Calu3 (cell line): Measurements from ENCODE around the gene SIRPA. TPM values are rescaled to one million over a fixed set of nuclear protein-coding genes. Genes with fewer than 3 reads are reported as not detected.

Source experiments
- BruUV-seq: library from RNA; stranded (reverse); fragments of 400-500 nt; replicated peaks from 2 replicates; lab custom pipeline; 2021; lab: Mats Ljungman, UMichigan
- CTCF ChIA-PET: fragments of 300-600 bp; sonication (Branson Sonifier 250); formaldehyde crosslinking; loops from one replicate; lab custom pipeline; 2022; ENCODE audit warnings: antibody characterized with exemption; lab: Charles Lee
- DNase-seq: peaks from one replicate; pipeline ENCODE4 v3.0.0; 2022
- H3K27ac Mint-ChIP-seq: one replicate; pipeline ENCODE4 v1.8.0; 2022; ENCODE audit warnings: mixed read lengths; ENCODE audit not compliant: unreplicated experiment
- H3K27me3 Mint-ChIP-seq: one replicate; pipeline ENCODE4 v1.8.0; 2022; ENCODE audit warnings: mixed read lengths; ENCODE audit not compliant: unreplicated experiment
- H3K36me3 Mint-ChIP-seq: one replicate; pipeline ENCODE4 v1.8.0; 2022; ENCODE audit warnings: mild to moderate bottlenecking, moderate library complexity, mixed read lengths; ENCODE audit not compliant: insufficient read depth, unreplicated experiment
- H3K4me1 Mint-ChIP-seq: one replicate; pipeline ENCODE4 v1.8.0; 2022; ENCODE audit warnings: mild to moderate bottlenecking, low read depth, mixed read lengths; ENCODE audit not compliant: unreplicated experiment
- H3K4me3 Mint-ChIP-seq: one replicate; pipeline ENCODE4 v1.8.0; 2022; ENCODE audit warnings: mild to moderate bottlenecking, low read depth, moderate library complexity, mixed read lengths; ENCODE audit not compliant: unreplicated experiment
- H3K9me3 Mint-ChIP-seq: one replicate; pipeline ENCODE4 v1.8.0; 2022; ENCODE audit warnings: low read depth, mixed read lengths; ENCODE audit not compliant: unreplicated experiment
- CTCF ChIP-seq: fragments of 200-600 bp; IDR thresholded peaks from one replicate; pipeline ENCODE4 v1.8.0; 2022; ENCODE audit warnings: antibody characterized with exemption; ENCODE audit not compliant: unreplicated experiment
- intact Hi-C: fragments of 100-400 bp; cut with micrococcal nuclease; formaldehyde crosslinking; loops from one replicate; pipeline ENCODE4 v1.10.0; 2022; ENCODE audit not compliant: unreplicated experiment
- total RNA-seq: library from RNA; stranded (reverse); gene quantifications from 2 replicates; pipeline ENCODE4 v1.2.3, GENCODE V29; 2022

SIRPA gene
- total RNA-seq, 1 experiment from 2014 or later: 24.0 TPM

GRCh38 chr20:1895674-1896483 lies 672 bp downstream of the SIRPA start:
- H3K4me3 Mint-ChIP-seq: peak overlapping the region; percentile 87
- H3K36me3 Mint-ChIP-seq: peaks cover 31% of the 10 kb centered on the region
- no peak for TF ChIP-seq CTCF
- BruUV-seq: TSS peak; percentile 24
- no peaks in the 10 kb centered on the region for H3K9me3 Mint-ChIP-seq
- intact Hi-C loops: loop anchor here (5.0 kb wide), 1 partner anchor 94 kb away; no protein-coding TSS in a partner anchor
- H3K27me3 Mint-ChIP-seq: no peaks in the 10 kb centered on the region
- H3K27ac Mint-ChIP-seq: peak overlapping the region; percentile 80
- H3K4me1 Mint-ChIP-seq: peaks cover 51% of the 10 kb centered on the region
- peak; percentile 34 for DNase-seq
- CTCF ChIA-PET: interaction anchor here (0.5 to 0.8 kb wide), 4 partner anchors 52 to 278 kb away, joined by 3 to 12 read pairs (median 8); no protein-coding TSS in a partner anchor

GRCh38 chr20:1896484-1897258 lies 1.5 kb downstream of the SIRPA start:
- no peak for TF ChIP-seq CTCF
- peak overlapping the region; percentile 80 for H3K27ac Mint-ChIP-seq
- peaks cover 51% of the 10 kb centered on the region for H3K4me1 Mint-ChIP-seq
- BruUV-seq: TSS peak; percentile 16
- intact Hi-C loops: loop anchor here (5.0 kb wide), 1 partner anchor 94 kb away; no protein-coding TSS in a partner anchor
- no peak for DNase-seq
- H3K36me3 Mint-ChIP-seq: peaks cover 31% of the 10 kb centered on the region
- no peaks in the 10 kb centered on the region for H3K27me3 Mint-ChIP-seq
- CTCF ChIA-PET: interaction anchor here (0.5 to 0.8 kb wide), 5 partner anchors 51 to 278 kb away, joined by 3 to 12 read pairs (median 6); no protein-coding TSS in a partner anchor
- H3K9me3 Mint-ChIP-seq: no peaks in the 10 kb centered on the region
- peak overlapping the region; percentile 87 for H3K4me3 Mint-ChIP-seq

- H3K4me3 Mint-ChIP-seq: peak overlapping the region; percentile 87
- CTCF ChIA-PET: interaction anchor here (0.7 kb wide), 1 partner anchor 65 kb away, joined by 3 read pairs; no protein-coding TSS in a partner anchor
- TF ChIP-seq CTCF: no peak
- no peak for DNase-seq
- intact Hi-C loops: loop anchor here (5.0 kb wide), 1 partner anchor 95 kb away; no protein-coding TSS in a partner anchor
- H3K27me3 Mint-ChIP-seq: no peaks in the 10 kb centered on the region
- BruUV-seq: no TSS peak
- H3K36me3 Mint-ChIP-seq: peaks cover 31% of the 10 kb centered on the region
- no peaks in the 10 kb centered on the region for H3K9me3 Mint-ChIP-seq
- H3K4me1 Mint-ChIP-seq: peaks cover 44% of the 10 kb centered on the region
- no peak overlapping the region for H3K27ac Mint-ChIP-seq
Measured at GRCh38 chr20:1897541-1897940, 2.3 kb downstream of the SIRPA start.

DNA sequence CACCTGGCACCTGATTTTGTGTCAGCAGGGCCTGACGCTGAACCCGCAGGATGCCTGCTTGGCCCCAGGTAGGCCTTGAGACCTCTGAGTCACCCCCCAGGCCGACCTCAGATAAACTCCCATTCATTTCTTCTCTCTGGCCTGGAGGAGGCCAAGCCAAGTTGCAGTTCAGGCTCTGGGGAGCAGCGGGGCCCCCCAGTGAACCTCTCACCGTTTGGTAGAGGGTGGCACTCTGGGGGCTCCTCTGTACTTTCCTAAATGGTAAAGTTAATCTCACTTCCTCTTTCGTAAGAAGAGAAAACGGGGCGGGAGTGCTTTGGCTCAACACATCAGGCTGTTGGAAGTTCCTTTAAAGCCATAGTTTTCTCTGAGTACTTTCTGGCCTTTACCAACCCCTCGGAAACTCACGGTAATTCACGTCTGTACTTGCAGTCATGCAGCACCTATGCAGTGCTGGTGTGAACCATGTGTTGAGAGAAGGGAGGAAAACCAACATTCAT lies 2.8 kb downstream of the SIRPA start:
- intact Hi-C loops: loop anchor here (5.0 kb wide), 1 partner anchor 96 kb away; no protein-coding TSS in a partner anchor
- CTCF ChIA-PET: no interaction called here
- BruUV-seq: no TSS peak

More for the DNA sequence above, 2.8 kb downstream of the SIRPA start:
- H3K27ac Mint-ChIP-seq: no peak overlapping the region
- peaks cover 39% of the 10 kb centered on the region for H3K4me1 Mint-ChIP-seq
- H3K9me3 Mint-ChIP-seq: no peaks in the 10 kb centered on the region
- no peaks in the 10 kb centered on the region for H3K27me3 Mint-ChIP-seq
- peaks cover 31% of the 10 kb centered on the region for H3K36me3 Mint-ChIP-seq
- DNase-seq: no peak
- no peak overlapping the region for H3K4me3 Mint-ChIP-seq
- TF ChIP-seq CTCF: no peak
